Measurements from ENCODE around the gene PTOV1. TPM values are rescaled to one million over a fixed set of nuclear protein-coding genes. Genes with fewer than 3 reads are reported as not detected.

Gene PTOV1
- total and polyA plus RNA-seq, 5 experiments from 2014 or later = 42.9 to 186 (median 67.4) TPM

DNA sequence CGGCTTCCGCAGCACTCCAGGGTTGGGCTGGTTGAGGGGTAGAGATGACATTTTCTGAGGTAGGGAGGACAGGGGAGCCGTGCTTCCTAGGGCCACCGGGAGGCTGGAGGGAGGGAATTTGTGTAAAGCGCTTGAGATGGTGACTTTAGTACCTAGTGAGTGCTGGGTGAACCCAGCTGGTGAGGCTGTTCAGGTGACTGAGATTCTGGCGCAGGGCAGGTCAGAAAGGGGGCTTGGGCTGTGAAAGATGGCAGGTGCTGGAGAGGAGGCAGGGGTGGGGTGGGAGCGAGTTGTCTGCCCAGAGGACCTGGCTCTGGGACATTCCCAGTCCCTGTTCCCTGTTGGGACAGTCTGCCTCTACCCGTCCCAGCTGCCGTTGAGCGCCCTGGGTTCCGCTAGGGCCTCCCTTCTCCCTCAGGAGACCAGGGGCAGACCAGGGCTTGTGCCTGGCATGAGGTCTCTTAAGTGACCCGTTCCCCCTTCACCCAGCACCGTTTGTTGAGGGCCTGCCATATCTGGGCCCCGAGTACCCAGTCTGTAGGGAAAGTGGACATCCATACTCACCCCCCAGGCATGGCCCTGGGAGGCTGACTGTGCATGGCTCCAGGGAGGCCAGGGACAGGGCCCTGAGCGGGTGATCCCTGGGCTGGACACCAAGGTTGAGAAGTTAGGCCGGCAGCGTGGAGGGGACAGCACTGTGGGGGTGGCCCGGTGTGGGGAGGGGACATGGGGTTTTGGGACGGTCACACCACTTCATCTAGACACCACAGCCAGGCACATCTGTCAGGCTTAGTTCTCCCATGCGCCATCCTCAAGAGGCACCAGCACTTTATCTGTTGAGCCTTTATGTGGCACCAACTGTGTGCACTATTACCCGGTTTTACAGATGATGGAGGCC, 5.0 kb downstream of the PTOV1 start:
- POLR2A ChIA-PET = interaction anchor here (0.8 to 9.1 kb wide), 2 partner anchors 10 to 22 kb away, joined by 3 to 137 read pairs; partner anchors contain the start of genes AKT1S1, PNKP and TBC1D17
- Mint-ChIP-seq H3K27me3 (no peaks in the 10 kb centered on the region), H3K27ac (peak overlapping the region in 6 of 10 donors; percentile 14 to 80 (median 48)), H3K36me3 (peaks cover 0 to 27% (median 2%) of the 10 kb centered on the region in 3 donors), H3K4me1 (peaks cover 9 to 23% (median 16%) of the 10 kb centered on the region in 4 donors), H3K4me3 (peak overlapping the region in 1 of 10 donors; percentile 1), H3K9me3 (no peaks in the 10 kb centered on the region)
- no peak for DNase-seq
- no peak for ATAC-seq

DNA sequence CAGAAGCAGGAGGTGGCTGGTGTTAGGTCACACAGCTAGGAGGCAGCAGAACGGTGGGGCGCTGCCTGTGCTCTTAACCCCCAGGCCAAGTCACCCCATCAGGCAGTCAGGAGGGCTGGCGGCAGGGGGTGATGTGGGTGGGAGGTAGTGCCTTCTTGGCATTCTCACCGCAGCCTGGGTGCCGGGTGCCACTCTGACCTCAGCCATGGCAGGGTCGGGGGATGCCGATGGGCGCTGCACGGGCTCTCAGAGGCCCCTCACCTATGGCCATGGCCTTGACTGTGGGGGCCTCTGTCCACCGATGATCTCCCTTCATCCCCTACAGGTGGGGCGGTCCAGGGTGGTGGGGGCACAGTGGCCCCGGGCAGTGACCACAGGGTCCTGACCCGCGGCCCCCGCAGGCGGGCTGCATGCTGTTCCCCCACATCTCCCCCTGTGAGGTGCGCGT, 5.6 kb downstream of the PTOV1 start:
- H3K27me3 Mint-ChIP-seq = no peaks in the 10 kb centered on the region
- no peak overlapping the region for H3K27ac Mint-ChIP-seq
- H3K4me3 Mint-ChIP-seq = peak overlapping the region in 1 of 10 donors; percentile 30
- peaks cover 0 to 32% (median 2%) of the 10 kb centered on the region in 3 donors for H3K36me3 Mint-ChIP-seq
- POLR2A ChIA-PET = interaction anchor here (0.8 to 9.1 kb wide), 2 partner anchors 10 to 21 kb away, joined by 3 to 137 read pairs; partner anchors contain the start of genes AKT1S1, PNKP and TBC1D17
- no peaks in the 10 kb centered on the region for H3K9me3 Mint-ChIP-seq
- DNase-seq (no peak), ATAC-seq (no peak)
- H3K4me1 Mint-ChIP-seq = peaks cover 9 to 23% (median 16%) of the 10 kb centered on the region in 4 donors

DNA sequence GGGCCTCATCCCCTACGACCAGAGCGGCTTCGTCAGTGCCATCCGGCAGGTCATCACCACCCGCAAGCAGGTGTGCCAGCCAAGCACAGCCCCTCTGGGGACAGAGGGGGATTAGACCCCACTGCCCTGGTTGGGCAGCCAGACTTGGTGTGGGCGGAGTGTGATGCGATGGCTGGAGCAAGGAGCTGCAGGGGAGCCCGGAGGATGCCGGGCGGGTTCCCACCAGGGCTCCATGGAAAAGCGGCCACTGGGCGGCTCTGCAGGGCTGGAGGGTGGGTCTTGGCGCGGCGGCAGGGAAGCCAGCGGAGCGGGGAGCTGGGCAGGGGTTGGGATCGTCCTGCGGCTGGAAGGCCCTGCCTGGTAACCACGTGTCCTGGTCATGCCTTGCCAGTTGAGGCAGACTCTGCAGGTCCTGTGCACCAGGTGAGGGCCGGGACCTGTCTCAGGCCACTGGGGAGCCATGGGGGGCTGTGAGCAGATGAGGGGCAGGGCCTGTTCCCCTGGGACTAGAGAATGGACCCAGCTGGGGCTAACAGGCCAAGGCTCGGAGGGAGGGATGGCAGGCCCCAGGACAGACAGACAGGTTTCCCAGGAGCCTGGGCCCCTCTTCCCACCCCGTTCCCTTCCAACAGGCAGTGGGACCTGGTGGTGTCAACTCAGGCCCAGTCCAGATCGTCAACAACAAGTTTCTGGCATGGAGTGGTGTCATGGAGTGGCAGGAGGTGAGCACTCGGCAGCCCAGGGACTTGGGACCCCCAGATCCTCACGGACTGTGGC, 6.3 kb downstream of the PTOV1 start:
- DNase-seq (no peak), ATAC-seq (no peak)
- Mint-ChIP-seq H3K9me3 (no peaks in the 10 kb centered on the region), H3K36me3 (peaks cover 0 to 32% (median 2%) of the 10 kb centered on the region in 3 donors), H3K4me3 (peak overlapping the region in 1 of 10 donors; percentile 30), H3K27me3 (no peaks in the 10 kb centered on the region), H3K4me1 (peaks cover 7 to 18% (median 11%) of the 10 kb centered on the region in 4 donors), H3K27ac (no peak overlapping the region)
- POLR2A ChIA-PET = interaction anchor here (0.6 to 1.5 kb wide), 3 partner anchors 12 to 80 kb away, joined by 3 to 7 read pairs (median 3); no protein-coding TSS in a partner anchor

DNA sequence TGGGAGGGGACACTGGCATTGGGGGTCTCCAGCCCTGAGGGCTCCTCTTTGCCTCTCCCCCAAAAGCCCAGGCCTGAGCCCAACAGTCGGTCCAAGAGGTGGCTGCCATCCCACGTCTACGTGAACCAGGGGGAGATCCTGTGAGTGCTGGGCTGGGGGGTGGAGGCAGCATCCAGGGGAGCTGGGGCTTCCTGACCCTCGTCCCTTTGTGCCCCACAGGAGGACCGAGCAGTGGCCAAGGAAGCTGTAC, 6.8 kb downstream of the PTOV1 start:
- Mint-ChIP-seq H3K4me1 (peaks cover 2 to 13% (median 6%) of the 10 kb centered on the region in 4 donors), H3K4me3 (no peak overlapping the region), H3K9me3 (no peaks in the 10 kb centered on the region), H3K27me3 (no peaks in the 10 kb centered on the region), H3K27ac (no peak overlapping the region), H3K36me3 (peaks cover 0 to 34% (median 2%) of the 10 kb centered on the region in 3 donors)
- no peak for DNase-seq
- POLR2A ChIA-PET = interaction anchor here (0.6 to 1.5 kb wide), 3 partner anchors 12 to 80 kb away, joined by 3 to 7 read pairs (median 3); no protein-coding TSS in a partner anchor
- ATAC-seq = no peak

DNA sequence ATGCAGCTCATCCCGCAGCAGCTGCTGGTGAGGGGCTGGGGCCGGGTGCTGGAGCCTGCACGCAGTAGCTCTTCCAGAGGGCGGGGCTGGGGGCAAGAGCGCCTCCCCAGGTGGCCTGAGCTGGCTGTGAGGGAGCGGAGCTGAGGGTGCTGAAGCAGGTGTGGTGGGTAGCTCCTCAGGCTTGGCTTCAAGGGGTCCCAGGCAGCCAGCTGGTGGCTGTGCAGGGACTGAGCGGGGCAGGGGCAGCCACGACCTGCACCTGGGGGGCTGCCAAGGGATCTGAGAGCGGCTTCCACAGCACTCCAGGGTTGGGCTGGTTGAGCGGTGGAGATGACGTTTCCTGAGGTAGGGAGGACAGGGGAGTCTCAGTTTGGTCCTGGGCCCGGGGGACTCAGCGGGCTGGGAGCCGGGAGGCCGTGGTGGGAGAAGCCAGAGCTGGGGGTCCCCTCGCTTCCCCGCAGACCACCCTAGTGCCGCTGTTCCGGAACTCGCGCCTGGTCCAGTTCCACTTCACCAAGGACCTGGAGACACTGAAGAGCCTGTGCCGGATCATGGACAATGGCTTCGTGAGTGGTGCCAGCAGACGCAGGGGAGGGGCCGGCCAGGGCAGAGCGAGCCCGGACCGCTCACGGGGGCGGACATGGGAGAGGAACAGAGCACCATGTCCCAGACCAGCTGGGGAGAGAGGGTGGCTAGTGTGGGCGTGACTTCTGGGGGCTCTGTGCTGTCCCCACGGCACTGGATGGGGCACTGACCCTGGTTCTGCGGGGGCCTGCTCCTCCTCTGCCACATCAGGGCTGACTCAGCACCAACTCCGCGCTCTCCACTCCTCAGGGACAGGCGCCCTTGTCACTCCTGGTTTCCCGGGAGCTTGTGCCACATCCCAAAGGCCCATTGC, 7.4 kb downstream of the PTOV1 start:
- H3K4me1 Mint-ChIP-seq = peaks cover 4 to 13% (median 6%) of the 10 kb centered on the region in 4 donors
- no peak overlapping the region for H3K4me3 Mint-ChIP-seq
- H3K27me3 Mint-ChIP-seq = no peaks in the 10 kb centered on the region
- ATAC-seq (no peak), DNase-seq (no peak)
- POLR2A ChIA-PET = interaction anchor here (0.6 to 1.5 kb wide), 5 partner anchors 11 to 79 kb away, joined by 3 to 7 read pairs (median 3); partner anchors contain the start of gene AKT1S1
- H3K9me3 Mint-ChIP-seq = no peaks in the 10 kb centered on the region
- H3K27ac Mint-ChIP-seq = peak overlapping the region in 2 of 10 donors; percentile 37 to 80
- peaks cover 0 to 40% (median 2%) of the 10 kb centered on the region in 3 donors for H3K36me3 Mint-ChIP-seq

DNA sequence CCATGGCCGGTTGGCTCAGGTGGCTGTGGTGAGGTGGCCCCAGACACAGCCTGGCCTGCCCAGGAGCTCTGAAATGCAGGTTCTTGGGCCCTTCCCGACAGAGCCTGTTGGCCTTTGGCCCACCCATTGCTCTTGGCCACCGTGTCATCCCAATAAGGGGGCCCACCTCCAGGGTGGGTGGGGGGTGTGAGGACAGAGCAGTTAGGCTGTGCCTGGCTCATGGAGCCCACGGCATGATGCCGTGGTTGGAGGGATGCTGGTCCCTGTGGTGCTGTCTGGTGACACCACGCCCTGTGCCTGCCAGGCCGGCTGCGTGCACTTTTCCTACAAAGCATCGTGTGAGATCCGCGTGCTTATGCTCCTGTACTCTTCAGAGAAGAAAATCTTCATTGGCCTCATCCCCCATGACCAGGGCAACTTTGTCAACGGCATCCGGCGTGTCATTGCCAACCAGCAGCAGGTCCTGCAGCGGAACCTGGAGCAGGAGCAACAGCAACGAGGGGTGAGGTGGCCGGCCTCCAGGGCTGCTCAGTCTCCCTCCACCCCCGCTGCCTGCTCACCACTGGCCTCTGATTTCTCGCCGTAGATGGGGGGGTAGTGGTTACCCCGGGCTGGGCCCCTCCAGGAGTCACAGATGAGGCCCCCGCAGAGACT, 8.8 kb downstream of the PTOV1 start:
- Mint-ChIP-seq H3K27me3 (no peaks in the 10 kb centered on the region), H3K4me1 (peaks cover 7 to 20% (median 12%) of the 10 kb centered on the region in 4 donors), H3K36me3 (peaks cover 0 to 50% (median 2%) of the 10 kb centered on the region in 3 donors), H3K9me3 (no peaks in the 10 kb centered on the region), H3K4me3 (no peak overlapping the region), H3K27ac (no peak overlapping the region)
- DNase-seq = no peak
- POLR2A ChIA-PET = no interaction called here
- ATAC-seq = peak; percentile 3 to 6

DNA sequence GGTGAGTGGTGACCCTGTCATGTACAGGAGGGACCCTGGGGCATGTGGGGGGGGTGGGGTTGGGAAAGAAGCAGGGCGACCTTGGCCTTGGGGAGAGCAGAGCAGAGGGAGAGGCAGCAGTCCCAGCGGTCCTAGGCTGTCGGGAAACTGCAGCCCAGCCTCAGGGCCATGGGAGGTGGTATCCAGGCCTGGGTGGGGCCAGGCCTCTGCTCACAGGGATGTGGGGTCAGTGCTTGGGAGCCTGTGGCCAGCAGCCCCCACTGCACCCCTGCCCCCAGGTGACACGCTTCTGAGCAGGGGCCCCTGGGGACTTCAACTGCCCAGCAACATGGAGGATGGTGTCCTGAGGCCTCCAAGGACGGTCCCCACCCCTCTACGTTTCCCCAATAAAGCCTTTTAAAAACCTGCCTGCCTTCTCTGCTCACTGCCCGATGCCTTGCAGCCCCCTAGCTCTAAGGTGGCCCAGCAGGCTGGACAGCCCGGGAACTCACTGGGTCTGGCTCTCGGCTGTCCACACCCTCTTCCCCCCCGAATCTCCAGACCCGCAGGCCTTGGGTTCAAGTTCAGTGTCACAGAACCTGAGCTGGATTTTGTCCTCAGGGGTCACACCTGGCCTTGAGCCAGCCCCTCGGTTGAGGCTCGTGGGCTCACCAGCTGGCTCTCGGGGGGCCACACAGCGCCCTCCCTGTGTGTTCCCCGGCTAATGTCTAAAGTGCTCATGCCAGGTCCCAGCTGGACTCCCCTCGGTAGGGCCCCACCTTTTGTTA, 9.6 kb downstream of the PTOV1 start:
- Mint-ChIP-seq H3K36me3 (peaks cover 0 to 49% (median 2%) of the 10 kb centered on the region in 3 donors), H3K4me3 (no peak overlapping the region), H3K27ac (peak overlapping the region in 3 of 10 donors; percentile 36 to 81 (median 43)), H3K4me1 (peaks cover 7 to 25% (median 18%) of the 10 kb centered on the region in 4 donors), H3K27me3 (no peaks in the 10 kb centered on the region), H3K9me3 (no peaks in the 10 kb centered on the region)
- POLR2A ChIA-PET = interaction anchor here (1.5 kb wide), 1 partner anchor 14 kb away, joined by 3 read pairs; no protein-coding TSS in a partner anchor
- ATAC-seq (no peak), DNase-seq (no peak)

DNA sequence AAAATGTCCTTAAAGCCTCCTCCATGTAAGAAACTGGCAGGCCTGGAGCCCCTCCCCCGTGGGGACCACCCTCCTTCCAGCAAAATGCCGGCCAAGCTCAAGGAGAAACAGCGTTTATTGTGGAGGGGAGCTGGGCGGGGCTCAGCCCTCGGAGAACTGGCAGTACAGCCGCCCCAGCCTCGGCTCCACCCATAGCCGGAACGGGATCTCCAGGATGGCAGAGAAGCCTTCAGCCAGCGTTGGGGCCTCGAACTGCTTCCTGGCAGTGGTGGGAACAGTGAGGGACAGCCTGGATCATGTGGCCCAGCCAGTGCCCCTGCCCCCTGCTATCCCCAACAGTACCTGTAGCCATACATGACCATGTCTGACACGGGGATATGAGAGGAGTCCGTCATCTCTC, 10.1 kb downstream of the PTOV1 start:
- Mint-ChIP-seq H3K36me3 (peaks cover 0 to 48% (median 2%) of the 10 kb centered on the region in 3 donors), H3K4me1 (peaks cover 7 to 28% (median 24%) of the 10 kb centered on the region in 4 donors), H3K4me3 (no peak overlapping the region), H3K27ac (peak overlapping the region in 3 of 10 donors; percentile 21 to 43 (median 36)), H3K9me3 (no peaks in the 10 kb centered on the region), H3K27me3 (no peaks in the 10 kb centered on the region)
- no peak for DNase-seq
- POLR2A ChIA-PET = interaction anchor here (1.5 kb wide), 1 partner anchor 13 kb away, joined by 3 read pairs; no protein-coding TSS in a partner anchor
- no peak for ATAC-seq

DNA sequence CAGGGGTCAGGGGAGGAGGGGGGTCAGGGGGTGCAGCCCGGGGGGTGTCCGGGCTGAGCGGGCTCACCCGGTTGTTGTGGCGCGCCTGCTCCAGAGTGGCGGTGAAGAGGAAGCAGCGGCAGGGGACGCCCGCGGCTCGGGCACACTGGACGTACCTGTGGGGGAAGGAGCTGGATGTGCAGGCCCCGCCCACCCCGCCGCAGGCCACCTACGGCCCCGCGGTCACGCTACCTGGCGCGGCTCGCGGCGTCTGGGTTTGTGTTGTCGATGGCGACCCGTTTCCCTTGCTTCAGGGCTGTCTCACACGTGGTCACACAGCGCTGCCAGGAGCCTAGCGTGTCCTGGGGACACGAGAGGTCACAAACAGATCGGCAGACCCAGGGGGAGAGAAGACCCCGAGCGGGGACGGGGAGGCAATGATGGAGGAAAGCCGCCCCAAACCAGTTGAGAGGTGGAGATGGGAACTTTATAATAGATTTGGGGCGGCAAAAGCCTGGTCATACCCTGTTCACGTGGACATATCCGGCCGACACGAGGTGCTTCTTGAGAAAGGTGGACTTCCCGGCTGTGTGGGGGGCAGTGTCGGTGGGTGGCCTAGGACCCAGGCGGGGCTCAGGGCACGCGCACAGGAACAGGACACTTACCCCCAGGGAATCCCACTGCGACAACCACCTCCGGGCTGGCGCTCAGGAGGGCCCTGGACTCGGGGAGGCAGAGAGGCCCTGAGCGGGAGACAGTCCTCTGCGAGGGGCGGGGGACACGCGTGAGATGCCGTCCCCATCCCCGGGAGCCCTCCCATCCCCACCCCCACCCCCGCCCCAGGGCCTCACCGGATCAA, 10.8 kb downstream of the PTOV1 start:
- DNase-seq (no peak), ATAC-seq (no peak)
- POLR2A ChIA-PET = interaction anchor here (1.5 kb wide), 1 partner anchor 13 kb away, joined by 3 read pairs; no protein-coding TSS in a partner anchor
- no peak overlapping the region for H3K27ac Mint-ChIP-seq
- no peaks in the 10 kb centered on the region for H3K27me3 Mint-ChIP-seq
- peaks cover 11 to 34% (median 30%) of the 10 kb centered on the region in 4 donors for H3K4me1 Mint-ChIP-seq
- no peak overlapping the region for H3K4me3 Mint-ChIP-seq
- H3K9me3 Mint-ChIP-seq = no peaks in the 10 kb centered on the region
- H3K36me3 Mint-ChIP-seq = peaks cover 0 to 48% (median 2%) of the 10 kb centered on the region in 3 donors
